ENCODE results near the gene SLC6A6. TPM values are rescaled to one million over a fixed set of nuclear protein-coding genes. Genes with fewer than 3 reads are reported as not detected.

Gene SLC6A6
- total and polyA plus RNA-seq, 10 of the 15 experiments (the other 5 are each of a cell fraction or from before 2014, with no cell fraction given): 5.6 to 47.0 (median 20.2) TPM

- 66% methylated on average over 10 of the region's 10 CpGs for WGBS (ENCODE audit: insufficient coverage, insufficient replicate concordance, low lambda C conversion rate, missing lambda C conversion rate)
- H3K27me3 ChIP-seq (replicated peaks in 1 of 2; ENCODE audit: control insufficient read depth in 2 of 2, insufficient read depth in 2 of 2, low read length in 1 of 2): no peaks in the 10 kb centered on the region; a peak in 1 of 4 replicates
- in situ Hi-C loops (cut with MboI): no loop called here
- H3K4me3 ChIP-seq: no peak overlapping the region
- H3K79me2 ChIP-seq (ENCODE audit: control insufficient read depth, insufficient read depth, low read length): no peaks in the 10 kb centered on the region
- no peaks in the 10 kb centered on the region for H3K9me3 ChIP-seq (replicated peaks; ENCODE audit: control insufficient read depth, insufficient read depth, low read length)
- intact Hi-C loops (cut with micrococcal nuclease; ENCODE audit: unreplicated experiment): no loop called here
- FAIRE-seq (no peak), ATAC-seq (no peak), DNase-seq (ENCODE audit: low read depth, low spot score) (no peak)
- RAD21 ChIA-PET (ENCODE audit: unreplicated experiment): no interaction called here
- no peak overlapping the region for H3K9ac ChIP-seq (ENCODE audit: control insufficient read depth, insufficient read depth, low read length)
- no peak overlapping the region for H3K4me2 ChIP-seq (ENCODE audit: control insufficient read depth, insufficient read depth)
- H4K20me1 ChIP-seq (ENCODE audit: control insufficient read depth, insufficient read depth): no peaks in the 10 kb centered on the region
- H2AFZ ChIP-seq (ENCODE audit: control insufficient read depth, low read depth, low read length): no peak overlapping the region
- no peaks in the 10 kb centered on the region for H3K36me3 ChIP-seq (ENCODE audit: control insufficient read depth in 2 of 2, insufficient read depth in 2 of 2, low read length in 1 of 2)
- no peak overlapping the region for H3K27ac ChIP-seq (ENCODE audit: control insufficient read depth, insufficient read depth)
- POLR2A ChIA-PET: no interaction called here
- TF ChIP-seq TBL1XR1 (IDR thresholded peaks at IDR 0.05; ENCODE audit: low read depth, low read length) (no peak), NFIC (IDR thresholded peaks at IDR 0.05; ENCODE audit: low read depth, low read length) (no peak), MXI1 (IDR thresholded peaks at IDR 0.05; ENCODE audit: low read depth, low read length) (no peak), BHLHE40 (IDR thresholded peaks at IDR 0.05; ENCODE audit: borderline replicate concordance in 1 of 2, low read depth in 2 of 2, low read length in 1 of 2) (no peak), PKNOX1 (IDR thresholded peaks at IDR 0.05) (no peak), RBBP5 (conservative IDR thresholded peaks at IDR 0.05) (no peak), PML (IDR thresholded peaks at IDR 0.05; ENCODE audit: low read length) (no peak), CREB1 (IDR thresholded peaks at IDR 0.05; ENCODE audit: low read depth) (no peak), ZZZ3 (IDR thresholded peaks at IDR 0.05; ENCODE audit: control insufficient read depth, insufficient read length, low read depth) (no peak), RELB (IDR thresholded peaks at IDR 0.05; ENCODE audit: low read depth) (no peak)
- SMC1A ChIA-PET (ENCODE audit: uncharacterized antibody, unreplicated experiment): no interaction called here
- CTCF ChIA-PET: no interaction called here
- no peaks in the 10 kb centered on the region; the same call in 1 of the 2 replicates for H3K4me1 ChIP-seq (ENCODE audit: control insufficient read depth, insufficient read depth, low read length)
- no TSS peak for BruUV-seq (replicated peaks)
Observed at GRCh38 chr3:14368146-14368545, 34.3 kb upstream of the SLC6A6 start.

All from GM12878 (cell line).